SK-N-SH (cell line): ENCODE results near the gene EZH1. TPM values are rescaled to one million over a fixed set of nuclear protein-coding genes. Genes with fewer than 3 reads are reported as not detected.

ENCODE experiments used
- CTCF ChIA-PET: fragments of 300-600, 350-600 bp; formaldehyde crosslinking; extraction: SDS; loops from one replicate; lab custom pipeline; 2021; lab: Yijun Ruan, JAX
- POLR2A ChIA-PET: fragments of 350-600 bp; sonication (Branson Sonifier 250); formaldehyde crosslinking; extraction: SDS; loops from one replicate; lab custom pipeline; 2020; ENCODE audit warnings: antibody characterized with exemption, inconsistent platforms; lab: Yijun Ruan, JAX
- DNase-seq: peaks from one replicate; pipeline ENCODE4 v3.0.0; 2012
- H2AFZ ChIP-seq: fragments of 200-600 bp; sonication (generic); 2 replicates; pipeline ENCODE4 v1.8.1; 2016; ENCODE audit warnings: antibody characterized with exemption, mild to moderate bottlenecking, low read depth
- H3F3A ChIP-seq: fragments of 200-600 bp; sonication (generic); replicated peaks from 2 replicates; pipeline ENCODE3; 2016; ENCODE audit warnings: antibody characterized with exemption, mild to moderate bottlenecking; ENCODE audit not compliant: insufficient read depth
- H3K27ac ChIP-seq, 2 experiments: fragments of 200-500 bp in 1 of 2; fragments of 200-600 bp in 1 of 2; sonication (Bioruptor generic) in 1 of 2; sonication (generic), shearing (Covaris generic) in 1 of 2; 2 replicates each; pipeline versions ENCODE4 v1.5.1 to v1.6.1; 2014 to 2016; ENCODE audit warnings: low read depth in 2 of 2, inconsistent platforms in 1 of 2, low read length in 1 of 2, mild to moderate bottlenecking in 1 of 2, mixed read lengths in 1 of 2
- H3K27me3 ChIP-seq: fragments of 200-600 bp; sonication (generic), shearing (Covaris generic); 2 replicates; pipeline ENCODE4 v1.6.1; 2016; ENCODE audit warnings: mixed run types; ENCODE audit not compliant: insufficient read depth
- H3K36me3 ChIP-seq, 2 experiments: fragments of 200-500 bp in 1 of 2; fragments of 200-600 bp in 1 of 2; sonication (Bioruptor generic) in 1 of 2; sonication (generic) in 1 of 2; replicated peaks in 1 of 2; 2 replicates each; pipeline versions ENCODE3 to v1.5.1; 2014 to 2016; ENCODE audit warnings: low read length in 1 of 2, mild to moderate bottlenecking in 1 of 2; ENCODE audit not compliant: insufficient read depth in 2 of 2, control insufficient read depth in 1 of 2
- H3K4me1 ChIP-seq, 2 experiments: fragments of 200-500 bp in 1 of 2; fragments of 200-600 bp in 1 of 2; sonication (Bioruptor generic) in 1 of 2; sonication (generic), shearing (Covaris generic) in 1 of 2; 2 replicates each; pipeline versions ENCODE4 v1.5.1 to v1.6.1; 2014 to 2016; ENCODE audit warnings: low read depth in 1 of 2, low read length in 1 of 2, mixed run types in 1 of 2; ENCODE audit not compliant: insufficient read depth in 2 of 2, control insufficient read depth in 1 of 2
- H3K4me2 ChIP-seq: fragments of 200-600 bp; sonication (generic), shearing (Covaris generic); 2 replicates; pipeline ENCODE4 v1.6.1; 2017; ENCODE audit warnings: mixed run types
- H3K4me3 ChIP-seq, 2 experiments: fragments of 200-500 bp in 1 of 2; fragments of 200-600 bp in 1 of 2; sonication (Bioruptor generic) in 1 of 2; sonication (generic), shearing (Covaris generic) in 1 of 2; 2 replicates each; pipeline versions ENCODE4 v1.5.1 to v1.8.1; 2014 to 2016; ENCODE audit warnings: low read depth in 2 of 2, inconsistent platforms in 1 of 2, low read length in 1 of 2, mild to moderate bottlenecking in 1 of 2, mixed read lengths in 1 of 2, moderate library complexity in 1 of 2
- H3K79me2 ChIP-seq: fragments of 200-600 bp; sonication (generic); 2 replicates; pipeline ENCODE4 v1.8.1; 2017; ENCODE audit warnings: mild to moderate bottlenecking; ENCODE audit not compliant: insufficient read depth
- H3K9ac ChIP-seq: fragments of 200-600 bp; sonication (generic); 2 replicates; pipeline ENCODE4 v1.6.1; 2017; ENCODE audit warnings: mixed run types
- H3K9me2 ChIP-seq: fragments of 200-600 bp; sonication (generic); 2 replicates; pipeline ENCODE4 v1.6.1; 2017; ENCODE audit warnings: mixed run types
- H3K9me3 ChIP-seq: fragments of 200-600 bp; sonication (generic); 2 replicates; pipeline ENCODE4 v1.6.1; 2017; ENCODE audit warnings: mixed run types, mild to moderate bottlenecking, moderate library complexity
- H4K20me1 ChIP-seq: fragments of 200-600 bp; sonication (generic); 2 replicates; pipeline ENCODE4 v1.6.1; 2017; ENCODE audit warnings: mild to moderate bottlenecking, mixed run types; ENCODE audit not compliant: insufficient read depth
- CHD2 ChIP-seq: fragments of 150-350 bp; IDR thresholded peaks from 2 replicates; pipeline ENCODE4 v1.6.1; 2018; ENCODE audit warnings: low read length; ENCODE audit not compliant: partially characterized antibody
- ELF1 ChIP-seq: IDR thresholded peaks from 2 replicates; pipeline ENCODE4 v1.4.0; 2012
- EP300 ChIP-seq, 2 experiments: IDR thresholded peaks; 2 replicates each; pipeline versions ENCODE4 v1.4.0 to v1.6.1; 2012; ENCODE audit warnings: borderline replicate concordance in 1 of 2, low read depth in 1 of 2, low read length in 1 of 2
- FOSL2 ChIP-seq: IDR thresholded peaks from 2 replicates; pipeline ENCODE4 v1.4.0; 2012; ENCODE audit warnings: low read depth, mild to moderate bottlenecking, moderate library complexity, borderline replicate concordance
- FOXJ3 ChIP-seq: sonication (generic); formaldehyde crosslinking; IDR thresholded peaks from 2 replicates; pipeline ENCODE4 v1.5.1; 2020; ENCODE audit warnings: mild to moderate bottlenecking, missing genetic modification reagents
- GATA2 ChIP-seq: sonication (generic); formaldehyde crosslinking; IDR thresholded peaks from 2 replicates; pipeline ENCODE4 v1.5.0; 2020; ENCODE audit warnings: mild to moderate bottlenecking, missing genetic modification reagents
- IRF3 ChIP-seq: fragments of 150-350 bp; IDR thresholded peaks from 2 replicates; pipeline ENCODE4 v1.6.1; 2016; ENCODE audit warnings: mild to moderate bottlenecking, low read depth, low read length
- MAX ChIP-seq: IDR thresholded peaks from 2 replicates; pipeline ENCODE4 v1.4.0; 2012; ENCODE audit warnings: low read depth
- NFIC ChIP-seq: IDR thresholded peaks from 2 replicates; pipeline ENCODE4 v1.4.0; 2012; ENCODE audit warnings: borderline replicate concordance
- POLR2AphosphoS5 ChIP-seq: IDR thresholded peaks from 2 replicates; pipeline ENCODE4 v1.6.1; 2012; ENCODE audit warnings: low read depth, low read length
- RAD21 ChIP-seq: IDR thresholded peaks from 2 replicates; pipeline ENCODE4 v1.6.1; 2012; ENCODE audit warnings: mild to moderate bottlenecking, low read length
- RCOR1 ChIP-seq: fragments of 150-350 bp; IDR thresholded peaks from 2 replicates; pipeline ENCODE4 v1.6.1; 2017; ENCODE audit warnings: antibody characterized with exemption, low read length
- REST ChIP-seq: IDR thresholded peaks from 2 replicates; pipeline ENCODE4 v1.6.1; 2012; ENCODE audit warnings: mild to moderate bottlenecking, low read depth, low read length, moderate library complexity
- RXRA ChIP-seq: IDR thresholded peaks from 2 replicates; pipeline ENCODE4 v1.4.0; 2012; ENCODE audit warnings: low read depth, mild to moderate bottlenecking, borderline replicate concordance
- SIN3A ChIP-seq: IDR thresholded peaks from 2 replicates; pipeline ENCODE4 v1.6.1; 2012; ENCODE audit warnings: low read depth, mild to moderate bottlenecking, low read length, moderate library complexity, borderline replicate concordance
- TCF12 ChIP-seq: IDR thresholded peaks from 2 replicates; pipeline ENCODE4 v1.4.0; 2012
- TEAD4 ChIP-seq: IDR thresholded peaks from 2 replicates; pipeline ENCODE4 v1.4.0; 2012; ENCODE audit warnings: mild to moderate bottlenecking, borderline replicate concordance; ENCODE audit not compliant: insufficient read depth
- USF2 ChIP-seq: fragments of 150-350 bp; IDR thresholded peaks from 2 replicates; pipeline ENCODE4 v1.6.1; 2017; ENCODE audit warnings: antibody characterized with exemption, low read length, low read depth, borderline replicate concordance
- WGBS: methylation state at CpG from one replicate; pipeline ENCODE4 v1.1.6; 2017; ENCODE audit warnings: low lambda C conversion rate; 5-methylcytosine and 5-hydroxymethylcytosine counted together
- polyA plus RNA-seq, 3 experiments: library from polyadenylated mRNA; depleted of rRNA; stranded (reverse); fragments of >200 nt; gene quantifications; 2 replicates each; pipeline ENCODE4 v1.2.3, GENCODE V29; 2012

EZH1 gene
- polyA plus RNA-seq, 1 of the 3 experiments (the other 2 are of a cell fraction): 28.6 TPM

GRCh38 chr17:42655528-42655927 lies 89.3 kb downstream of the EZH1 start:
- H3K9me3 ChIP-seq: no peaks in the 10 kb centered on the region
- no peak overlapping the region for H3K4me2 ChIP-seq
- ChIA-PET CTCF (interaction anchor here (0.8 to 2.5 kb wide), 3 partner anchors 19 to 77 kb away, joined by 3 to 10 read pairs (median 7); no protein-coding TSS in a partner anchor), POLR2A (interaction anchor here (1.0 kb wide), 1 partner anchor 24 kb away, joined by 3 read pairs; no protein-coding TSS in a partner anchor)
- H2AFZ ChIP-seq: no peak overlapping the region
- H3K27ac ChIP-seq: no peak overlapping the region
- H3K36me3 ChIP-seq: no peaks in the 10 kb centered on the region
- TF ChIP-seq POLR2AphosphoS5: no peak
- TF ChIP-seq MAX: 0 out of 2 replicates have a peak, but pooled peaks have one; percentile 15
- peaks cover 9% of the 10 kb centered on the region; the same call in 1 of the 2 replicates for H3K79me2 ChIP-seq
- no peaks in the 10 kb centered on the region for H4K20me1 ChIP-seq
- no peaks in the 10 kb centered on the region for H3K9me2 ChIP-seq
- WGBS: 85% methylated on average over 2 of the region's 2 CpGs
- no peak overlapping the region for H3K4me3 ChIP-seq
- H3K4me1 ChIP-seq: peaks cover 4 to 20% of the 10 kb centered on the region in 2 experiments; a peak in 2 of 4 replicates
- peaks cover 24% of the 10 kb centered on the region for H3F3A ChIP-seq
- no peaks in the 10 kb centered on the region for H3K27me3 ChIP-seq
- H3K9ac ChIP-seq: no peak overlapping the region
- no peak for DNase-seq

GRCh38 chr17:42653179-42654124 lies 91.4 kb downstream of the EZH1 start:
- no peaks in the 10 kb centered on the region for H3K27me3 ChIP-seq
- H3K4me1 ChIP-seq: peaks cover 0 to 12% of the 10 kb centered on the region in 2 experiments; a peak in 1 of 4 replicates
- peak; percentile 83 for DNase-seq
- CTCF ChIA-PET: interaction anchor here (0.9 to 2.5 kb wide), 9 partner anchors 10 to 109 kb away, joined by 3 to 13 read pairs (median 5); partner anchors contain the start of genes PLEKHH3 and PSMC3IP
- no peaks in the 10 kb centered on the region for H3K9me2 ChIP-seq
- H3F3A ChIP-seq: peaks cover 20% of the 10 kb centered on the region
- H3K27ac ChIP-seq: peak overlapping the region; percentile 87 to 93
- H3K9me3 ChIP-seq: no peaks in the 10 kb centered on the region
- H4K20me1 ChIP-seq: no peaks in the 10 kb centered on the region
- POLR2A ChIA-PET: interaction anchor here (1.1 to 3.1 kb wide), 11 partner anchors 8 to 75 kb away, joined by 3 to 22 read pairs (median 8); partner anchors contain the start of genes PLEKHH3, RETREG3 and TUBG1
- peak overlapping the region; percentile 58 for H3K9ac ChIP-seq
- 34% methylated on average over 41 of the region's 42 CpGs for WGBS
- H3K36me3 ChIP-seq: no peaks in the 10 kb centered on the region
- H3K4me3 ChIP-seq: peak overlapping the region; percentile 32 to 40
- H3K4me2 ChIP-seq: peak overlapping the region; percentile 71
- H3K79me2 ChIP-seq: no peaks in the 10 kb centered on the region
- peak overlapping the region; percentile 99 for H2AFZ ChIP-seq
- TF ChIP-seq IRF3: no peak
- peak; percentile 99 for TF ChIP-seq RCOR1
- TF ChIP-seq FOSL2: no peak
- TF ChIP-seq EP300 (IDR thresholded peaks at IDR 0.05; ENCODE audit: borderline replicate concordance in 1 of 2, low read depth in 1 of 2, low read length in 1 of 2): peak in 1 of 2 experiments; percentile 97; a peak in 3 of 4 replicates
- peak; percentile 40; the same call in 1 of the 2 replicates for TF ChIP-seq NFIC
- peak; percentile 96 for TF ChIP-seq CHD2
- TF ChIP-seq TEAD4: no peak
- TF ChIP-seq SIN3A: peak; percentile 52; the same call in 1 of the 2 replicates
- TF ChIP-seq REST: 0 out of 2 replicates have a peak, but pooled peaks have one; percentile 6
- peak; percentile 98 for TF ChIP-seq GATA2
- TF ChIP-seq USF2: no peak
- TF ChIP-seq FOXJ3 (CRISPR knock-in tag): peak; percentile 74
- peak; percentile 59 for TF ChIP-seq POLR2AphosphoS5
- 0 out of 2 replicates have a peak, but pooled peaks have one; percentile 25 for TF ChIP-seq RAD21
- TF ChIP-seq RXRA: peak; percentile 36; the same call in 1 of the 2 replicates
- TF ChIP-seq TCF12: peak; percentile 94
- no peak for TF ChIP-seq ELF1
